Stimulated activated CD4-positive, alpha-beta T cell treated with anti-CD3 and anti-CD28 coated beads, Interleukin-12 subunit alpha, Interleukin-12 subunit beta, amount 100 ng/mL, for 4 hours (primary cell): ENCODE measurements around the gene PCED1B.

ENCODE experiments used
- DNase-seq: peaks from one replicate; pipeline ENCODE4 v3.0.0-alpha.2; 2020

Gene PCED1B

DNA sequence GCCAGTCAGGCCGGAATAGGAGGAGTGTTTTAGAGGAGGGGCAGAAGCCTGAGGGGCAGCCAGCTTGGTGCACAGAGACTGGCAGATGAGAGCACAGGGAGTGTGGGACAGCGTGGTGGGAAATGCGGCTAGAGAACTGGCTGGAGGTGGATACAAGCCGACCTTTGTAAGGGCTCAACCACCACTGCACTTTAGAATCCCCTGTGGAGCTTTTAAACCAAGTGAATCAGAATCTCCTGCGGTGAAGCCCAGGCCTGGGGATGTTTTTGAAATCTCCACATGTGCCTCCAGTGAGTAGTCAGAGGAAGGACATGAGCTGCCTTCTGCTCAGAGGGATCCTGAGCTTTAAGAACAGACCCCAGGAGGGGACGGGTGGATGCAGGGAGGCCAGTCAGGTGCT lies 10.9 kb upstream of the PCED1B start:
- no peak for DNase-seq

DNA sequence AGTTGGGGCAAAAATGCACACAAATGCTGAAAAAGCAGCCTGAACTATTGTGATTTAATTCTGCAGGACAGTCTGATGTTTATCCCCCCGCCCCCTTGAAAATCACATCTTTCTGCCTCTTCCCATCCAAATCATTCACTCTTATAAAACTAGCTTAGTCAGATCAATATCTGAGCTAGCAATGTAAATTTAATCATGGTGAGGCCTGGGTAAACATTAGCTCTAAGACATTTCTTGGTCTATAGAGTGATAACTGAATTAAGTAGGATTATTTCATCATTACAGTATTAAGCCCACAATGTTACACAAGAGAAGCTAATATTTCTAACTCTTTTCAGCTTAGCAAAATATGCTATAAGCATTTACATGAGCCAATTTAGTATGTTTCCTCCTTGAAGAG lies 9.1 kb upstream of the PCED1B start:
- no peak for DNase-seq

DNA sequence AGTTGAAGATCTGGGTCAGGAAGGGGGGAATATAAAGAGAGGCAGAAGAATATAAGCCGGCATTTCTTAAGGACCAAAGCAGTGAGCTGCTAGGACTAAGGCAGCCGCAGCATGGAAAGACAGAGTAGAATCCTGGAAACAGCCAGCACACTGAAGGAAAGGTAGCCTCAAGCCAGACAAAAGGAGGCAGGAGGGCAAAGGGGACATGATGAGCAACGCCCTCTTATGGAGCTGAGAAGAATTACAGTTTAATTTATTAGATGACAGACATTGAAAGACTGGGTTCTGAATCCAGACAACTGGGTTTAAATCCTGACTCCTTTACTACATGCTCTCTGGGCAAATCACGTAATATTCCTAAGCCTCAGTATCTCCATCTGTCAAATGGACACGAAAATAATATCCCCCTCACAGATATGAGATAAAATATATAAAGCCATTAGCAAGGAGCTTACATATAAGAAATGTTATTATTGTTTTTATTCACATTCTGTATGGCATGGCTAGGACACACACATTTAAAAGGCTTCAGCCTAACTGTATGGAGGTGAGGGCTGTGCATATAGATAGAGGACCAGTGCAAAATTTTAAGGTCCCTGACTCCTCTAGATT lies 8.1 kb upstream of the PCED1B start:
- no peak for DNase-seq

DNA sequence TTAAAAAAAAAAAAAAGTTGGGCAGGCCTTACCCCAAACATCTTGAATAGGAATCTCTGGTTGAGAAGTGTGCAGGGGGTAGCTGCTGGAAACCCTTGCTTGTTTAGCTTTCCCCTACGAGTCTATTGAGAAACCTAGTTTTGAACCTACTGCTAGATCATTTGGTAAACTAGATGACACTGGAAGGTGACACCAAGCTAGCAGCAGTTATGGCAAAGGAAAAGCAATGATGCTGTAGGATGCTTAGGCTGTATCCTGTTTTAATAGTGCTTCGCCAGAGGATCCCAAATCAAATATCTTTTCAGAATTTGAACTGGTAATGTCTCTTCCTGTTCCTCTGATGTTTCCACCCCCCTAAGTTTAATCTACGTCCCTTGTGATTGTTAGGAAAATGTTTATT lies 5.5 kb upstream of the PCED1B start:
- DNase-seq, result no peak

DNA sequence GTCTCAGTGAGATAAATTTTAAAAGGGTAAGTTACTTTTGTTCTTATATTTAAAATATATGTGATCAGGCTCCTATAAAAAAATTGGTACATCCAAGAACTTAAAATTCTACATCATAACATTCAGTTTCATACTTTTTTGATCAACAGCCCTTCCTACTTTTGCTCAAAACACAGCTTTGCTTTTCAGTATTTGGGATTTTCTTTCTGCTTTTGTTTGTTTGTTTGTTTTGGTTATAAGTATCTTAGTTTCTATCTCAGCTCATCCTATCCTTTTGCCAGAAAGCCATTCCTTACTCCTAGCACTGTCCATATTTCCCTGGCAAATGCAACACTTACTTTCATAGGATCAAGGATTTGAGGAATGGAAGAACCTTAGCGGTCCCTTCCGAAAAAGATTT lies 4.7 kb upstream of the PCED1B start:
- DNase-seq, result no peak

DNA sequence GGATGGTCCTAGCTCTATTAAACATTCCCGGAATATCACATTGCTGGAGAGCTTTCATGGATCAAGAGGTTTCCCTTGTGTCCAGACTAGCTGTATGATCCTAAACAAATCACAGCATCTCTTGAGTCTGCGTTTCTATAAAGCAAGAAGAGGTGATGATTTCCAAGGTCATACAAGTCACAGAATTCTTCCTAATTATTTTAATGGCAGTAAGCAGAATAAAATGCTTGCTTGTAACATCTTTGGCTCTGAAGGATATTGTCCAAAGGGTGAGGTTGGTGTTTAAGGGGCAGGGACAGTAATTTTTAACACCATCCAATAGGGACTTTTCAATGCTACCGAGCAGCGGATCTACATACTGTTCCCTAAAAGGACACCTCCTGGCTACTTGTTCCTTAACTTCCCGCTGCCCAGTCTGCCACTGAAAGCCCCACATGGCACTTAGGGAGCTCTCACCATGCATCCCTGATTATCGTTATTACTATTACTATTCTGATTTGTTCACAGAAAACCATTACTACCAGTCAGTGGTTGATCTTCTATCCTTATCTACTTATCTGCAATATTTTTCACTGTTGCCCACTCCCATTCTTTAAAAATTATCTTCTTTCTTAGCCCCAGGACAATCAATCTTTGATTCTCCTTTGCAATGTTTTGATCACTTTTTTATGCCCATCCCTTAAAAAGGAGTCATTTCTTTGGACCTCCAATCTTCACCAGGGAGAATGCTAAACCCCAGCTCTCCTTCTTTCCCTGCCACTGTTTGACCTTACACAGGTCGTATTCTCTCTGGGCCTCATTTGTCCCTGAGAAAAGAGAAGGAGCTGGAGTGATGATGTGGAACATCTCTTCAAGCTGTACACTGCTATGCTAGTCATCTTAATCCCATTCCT lies 4.0 kb upstream of the PCED1B start:
- no peak for DNase-seq

- no peak for DNase-seq
Measured at GRCh38 chr12:47077206-47078085, 2.0 kb upstream of the PCED1B start.

- DNase-seq, result no peak
Measured at GRCh38 chr12:47078086-47078395, 1.4 kb upstream of the PCED1B start.

GRCh38 chr12:47078733-47079467 lies 521 bp upstream of the PCED1B start:
- peak; percentile 34 for DNase-seq

GRCh38 chr12:47079981-47080724 lies 732 bp downstream of the PCED1B start:
- peak; percentile 41 for DNase-seq

- peak; percentile 44 for DNase-seq
Measured at GRCh38 chr12:47080725-47081502, 1.5 kb downstream of the PCED1B start.

DNA sequence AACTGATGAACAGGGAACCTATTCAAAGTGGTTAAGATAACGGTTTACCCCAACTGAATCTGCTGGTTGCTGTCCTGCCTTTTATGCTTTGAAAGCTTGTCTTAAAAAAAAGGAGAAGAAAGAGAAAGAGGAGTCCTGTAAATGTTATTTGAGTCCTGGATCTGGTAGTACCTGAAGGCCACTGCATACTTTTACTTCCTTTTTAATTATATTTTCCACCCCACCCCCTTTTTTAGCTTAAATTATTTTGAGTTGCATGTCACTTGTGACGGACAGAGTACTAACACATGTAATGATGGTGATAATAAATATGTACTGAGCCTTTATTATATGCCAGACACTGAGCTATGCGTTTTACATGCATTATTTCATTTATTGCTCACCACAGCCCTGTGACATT lies 2.9 kb downstream of the PCED1B start:
- DNase-seq, result no peak

- DNase-seq, result no peak
Measured at GRCh38 chr12:47082796-47083621, 3.6 kb downstream of the PCED1B start.

DNA sequence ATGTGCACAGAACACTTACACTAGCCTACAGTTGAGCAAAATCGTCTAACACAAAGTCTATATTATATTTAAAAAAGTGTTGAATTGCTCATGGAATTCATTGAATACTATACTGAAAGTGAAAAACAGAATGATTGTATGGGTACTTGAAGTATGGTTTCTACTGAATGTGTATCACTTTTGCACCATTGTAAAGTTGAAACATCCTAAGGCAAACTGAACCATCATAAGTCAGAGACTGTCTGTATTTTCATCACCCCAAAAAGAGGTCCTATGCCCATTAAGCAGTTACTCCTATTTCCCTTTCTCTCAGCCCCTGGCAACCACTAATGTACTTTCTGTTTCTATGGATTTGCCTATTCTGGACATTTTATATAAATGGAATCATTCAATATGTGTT lies 4.8 kb downstream of the PCED1B start:
- DNase-seq, result no peak

DNA sequence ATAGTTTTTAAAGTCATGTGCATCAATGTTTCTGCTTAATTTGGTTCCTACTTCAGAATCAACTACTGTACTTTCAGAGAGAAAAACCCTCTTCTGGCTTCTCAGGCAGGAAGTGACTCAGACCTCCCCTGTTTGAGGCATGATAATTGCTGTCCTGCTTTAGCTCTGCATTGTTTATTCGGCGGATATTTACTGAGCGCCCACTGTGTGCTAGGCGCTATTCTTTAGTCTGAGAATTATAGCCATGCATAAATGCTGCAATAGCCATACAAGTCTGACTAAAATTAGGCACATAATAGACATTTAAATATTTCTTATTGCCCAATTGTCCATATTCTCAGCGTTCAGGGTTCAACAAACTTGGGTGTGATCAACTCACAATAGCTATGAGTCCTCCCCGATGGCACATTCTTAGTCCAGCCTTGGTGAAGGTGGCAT lies 6.4 kb downstream of the PCED1B start:
- DNase-seq, result peak; percentile 13

GRCh38 chr12:47087088-47087688 lies 7.8 kb downstream of the PCED1B start:
- no peak for DNase-seq

DNA sequence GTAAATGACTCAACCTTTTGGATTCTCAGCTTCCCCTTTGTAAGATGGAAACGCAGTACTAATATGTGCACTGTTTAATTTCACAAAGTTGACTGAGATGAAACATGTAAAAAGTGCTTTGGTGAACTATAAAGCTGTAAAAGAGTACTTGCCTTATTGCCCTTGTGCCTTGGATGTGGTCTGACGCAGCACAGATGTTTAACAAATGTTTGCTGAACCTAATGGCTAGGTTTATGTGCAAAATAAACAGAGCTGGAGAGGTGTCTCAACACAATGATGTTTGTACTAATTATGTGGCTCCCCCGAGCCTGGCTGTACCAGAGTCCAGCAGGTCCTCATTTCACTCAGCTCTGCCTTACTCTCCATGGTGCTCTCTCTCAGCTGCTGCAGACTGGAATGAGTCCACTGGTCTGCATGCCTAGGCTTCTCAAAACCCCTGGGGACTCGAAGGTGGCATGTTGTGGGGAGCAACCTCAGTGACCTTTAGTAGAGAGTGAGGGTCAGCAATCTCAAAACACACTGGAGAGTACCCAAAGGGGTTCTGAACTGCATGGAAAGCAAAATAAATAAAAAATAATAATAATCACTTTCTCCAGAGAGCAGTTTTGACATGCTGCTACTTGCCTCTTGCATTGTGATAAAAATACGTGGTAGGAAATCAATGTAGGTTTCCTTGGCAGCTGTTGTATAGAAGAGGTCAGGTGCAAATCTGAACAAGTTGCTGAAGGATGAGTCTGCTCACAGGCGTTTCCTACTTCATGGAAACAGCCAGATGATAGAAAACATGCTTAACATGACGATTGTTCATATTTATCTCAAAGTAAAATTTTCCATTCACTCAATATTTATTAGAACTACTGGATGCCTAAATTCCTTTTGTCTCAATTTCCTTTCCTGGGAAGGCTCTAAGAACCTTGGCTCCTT lies 8.9 kb downstream of the PCED1B start:
- DNase-seq, result no peak

DNA sequence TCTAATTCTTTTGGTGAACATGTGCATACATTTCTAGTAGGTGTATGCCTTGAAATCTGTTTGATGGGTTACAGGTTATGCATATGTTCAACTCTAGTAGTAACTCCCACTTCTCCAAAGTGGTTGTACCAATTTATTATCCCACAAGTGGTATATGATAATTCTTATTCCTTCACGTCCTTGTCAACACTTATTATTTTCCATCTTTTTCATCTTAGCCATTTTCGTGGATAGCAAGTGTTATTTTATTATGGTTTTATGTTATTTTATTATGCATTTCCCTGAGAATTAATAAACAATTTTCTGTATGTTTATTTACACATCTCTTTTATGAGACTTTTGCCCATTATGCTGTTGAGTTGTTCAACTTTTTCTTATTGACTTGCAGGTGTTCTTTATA lies 11.6 kb downstream of the PCED1B start:
- no peak for DNase-seq

DNA sequence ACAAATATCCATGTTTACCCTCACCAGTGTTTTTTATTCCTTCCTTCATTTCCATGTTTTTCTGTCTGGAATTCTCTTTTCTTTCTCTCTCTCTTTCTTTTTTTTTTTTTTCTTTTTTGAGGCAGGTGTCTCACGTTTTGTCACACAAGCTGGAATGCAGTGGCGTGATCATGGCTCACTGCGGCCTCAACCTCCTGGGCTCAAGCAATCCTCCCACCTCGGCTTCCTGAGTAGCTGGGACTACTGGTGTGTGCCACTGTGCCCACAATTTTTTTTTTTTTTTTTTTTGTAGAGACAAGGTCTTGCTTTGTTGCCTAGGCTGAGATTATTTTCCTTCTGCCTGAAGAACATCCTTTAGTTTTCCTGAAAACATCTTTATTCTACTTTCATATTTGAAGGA lies 15.4 kb downstream of the PCED1B start:
- DNase-seq, result no peak
